Loucy (cell line): ENCODE measurements around the gene PRR18.

Source experiments
- EZH2phosphoT487 ChIP-seq: fragments of 200-600 bp; IDR thresholded peaks from 2 replicates; pipeline ENCODE4 v1.6.1; 2018; ENCODE audit warnings: antibody characterized with exemption, mild to moderate bottlenecking, moderate library complexity, borderline replicate concordance
- TF ChIP-seq, protein P1 (sequence below): fragments of 200-600 bp; sonication (generic); conservative IDR thresholded peaks from 2 replicates; pipeline ENCODE4 v1.5.1; 2014; ENCODE audit warnings: mild to moderate bottlenecking, antibody characterized with exemption, low read length

- TF ChIP-seq, protein P1, sequence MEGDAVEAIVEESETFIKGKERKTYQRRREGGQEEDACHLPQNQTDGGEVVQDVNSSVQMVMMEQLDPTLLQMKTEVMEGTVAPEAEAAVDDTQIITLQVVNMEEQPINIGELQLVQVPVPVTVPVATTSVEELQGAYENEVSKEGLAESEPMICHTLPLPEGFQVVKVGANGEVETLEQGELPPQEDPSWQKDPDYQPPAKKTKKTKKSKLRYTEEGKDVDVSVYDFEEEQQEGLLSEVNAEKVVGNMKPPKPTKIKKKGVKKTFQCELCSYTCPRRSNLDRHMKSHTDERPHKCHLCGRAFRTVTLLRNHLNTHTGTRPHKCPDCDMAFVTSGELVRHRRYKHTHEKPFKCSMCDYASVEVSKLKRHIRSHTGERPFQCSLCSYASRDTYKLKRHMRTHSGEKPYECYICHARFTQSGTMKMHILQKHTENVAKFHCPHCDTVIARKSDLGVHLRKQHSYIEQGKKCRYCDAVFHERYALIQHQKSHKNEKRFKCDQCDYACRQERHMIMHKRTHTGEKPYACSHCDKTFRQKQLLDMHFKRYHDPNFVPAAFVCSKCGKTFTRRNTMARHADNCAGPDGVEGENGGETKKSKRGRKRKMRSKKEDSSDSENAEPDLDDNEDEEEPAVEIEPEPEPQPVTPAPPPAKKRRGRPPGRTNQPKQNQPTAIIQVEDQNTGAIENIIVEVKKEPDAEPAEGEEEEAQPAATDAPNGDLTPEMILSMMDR: no peak
- TF ChIP-seq EZH2phosphoT487: no peak
Observed at GRCh38 chr6:166285233-166285632, 23.0 kb downstream of the PRR18 start.
